Measurements from ENCODE around the gene XCR1.
"Not testable (repeated sequence)": the region's sequence is repeated elsewhere in the genome, so short reads cannot be mapped to it uniquely, and the experiment has no call there.

- TF ChIP-seq POLR2A (IDR thresholded peaks at IDR 0.05); CTCF (IDR thresholded peaks at IDR 0.05 in 8 of 11, conservative IDR thresholded peaks at IDR 0.05 in 3 of 11); POLR2AphosphoS5 (IDR thresholded peaks at IDR 0.05): not testable (repeated sequence)
Measured at GRCh38 chr3:46053761-46054515, 26.7 kb upstream of the XCR1 start.
